Stomach (tissue), 9 donors: ENCODE results near the gene IRF4. TPM values are rescaled to one million over a fixed set of nuclear protein-coding genes. Genes with fewer than 3 reads are reported as not detected.

Source experiments
- DNase-seq, 2 donors: peaks; one replicate each; pipeline versions ENCODE4 v3.0.0 to v3.0.0-alpha.2; 2013 to 2019
- H3K27ac ChIP-seq, 5 donors: fragments of 200-600 bp in 4 of 5; sonication (generic) in 4 of 5; one replicate each; pipeline ENCODE4 v1.5.1; 2013 to 2019; ENCODE audit warnings: mild to moderate bottlenecking in 1 of 5, moderate library complexity in 1 of 5
- H3K27me3 ChIP-seq, 3 donors: fragments of 200-600 bp; sonication (generic); one replicate each; pipeline ENCODE4 v1.5.1; 2017 to 2019; ENCODE audit warnings: mixed run types in 1 of 3
- H3K36me3 ChIP-seq, 4 donors: fragments of 200-600 bp; sonication (generic); 1 replicate in 3 of 4; 2 replicates in 1 of 4; pipeline ENCODE4 v1.5.1; 2016 to 2019
- H3K4me1 ChIP-seq, 4 donors: fragments of 200-600 bp; sonication (generic); one replicate each; pipeline ENCODE4 v1.5.1; 2016 to 2019
- H3K4me3 ChIP-seq, 4 donors: fragments of 200-600 bp; sonication (generic) in 3 of 4; one replicate each; pipeline ENCODE4 v1.5.1; 2016 to 2019; ENCODE audit warnings: mild to moderate bottlenecking in 1 of 4
- H3K9me3 ChIP-seq, 4 donors: fragments of 200-600 bp; sonication (generic); one replicate each; pipeline ENCODE4 v1.5.1; 2016 to 2019
- CTCF ChIP-seq, 7 experiments: fragments of 450-650 bp in 4 of 7; fragments of 200-600 bp in 3 of 7; sonication (generic) in 3 of 7; IDR thresholded peaks; one replicate each; pipeline ENCODE4 v1.5.1; 2016 to 2019; ENCODE audit warnings: antibody characterized with exemption in 7 of 7, control low read depth in 2 of 7, mild to moderate bottlenecking in 1 of 7
- EP300 ChIP-seq: sonication (generic); formaldehyde crosslinking; IDR thresholded peaks from one replicate; pipeline ENCODE4 v1.6.1; 2017; ENCODE audit warnings: antibody characterized with exemption
- POLR2A ChIP-seq, 4 donors: fragments of 450-650 bp; IDR thresholded peaks; one replicate each; pipeline ENCODE4 v1.6.1; 2016; ENCODE audit warnings: antibody characterized with exemption in 4 of 4, control low read depth in 2 of 4, mild to moderate bottlenecking in 1 of 4, moderate library complexity in 1 of 4
- POLR2AphosphoS5 ChIP-seq, 3 donors: sonication (generic); formaldehyde crosslinking; IDR thresholded peaks; one replicate each; pipeline ENCODE4 v1.6.1; 2016; ENCODE audit warnings: antibody characterized with exemption in 3 of 3
- WGBS, 5 donors: extraction: QIAGEN DNeasy Blood & Tissue Kit in 3 of 5; methylation state at CpG; one replicate each; pipeline versions ENCODE4 v1.1.5 to v1.1.7; 2013 to 2018; 5-methylcytosine and 5-hydroxymethylcytosine counted together
- intact Hi-C: fragments of 100-400 bp; cut with DNase I; formaldehyde crosslinking; loops from one replicate; pipeline ENCODE4 v1.15.1; 2023; ENCODE audit warnings: low total_unique reads
- polyA plus RNA-seq, 3 donors: library from polyadenylated mRNA; stranded (reverse); fragments of 200-250 nt; gene quantifications; one replicate each; pipeline ENCODE4 v1.2.3, GENCODE V29; 2013
- total RNA-seq, 5 donors: library from RNA; depleted of rRNA; stranded (reverse); fragments of >200 nt; gene quantifications; one replicate each; pipeline versions ENCODE4 v1.1.0 to v1.2.3, GENCODE V29; 2014 to 2016
- donor health status: healthy with polysubstance abuse.
- donor health status: Bipolar disorder and iron deficiency.
- donor health status: healthy.

The IRF4 gene
- total and polyA plus RNA-seq, 8 donors, result 0.48 to 7.0 (median 2.6) TPM; not detected in 1

- DNase-seq, result peak in 1 of 2 donors; percentile 36
- H3K36me3 ChIP-seq, result no peaks in the 10 kb centered on the region
- 3 to 4% (median 4%) methylated on average over 49 to 108 of the region's 108 CpGs for WGBS, 5 donors
- TF ChIP-seq POLR2A (IDR thresholded peaks at IDR 0.05) (no peak), EP300 (no peak), CTCF (IDR thresholded peaks at IDR 0.05) (no peak), POLR2AphosphoS5 (IDR thresholded peaks at IDR 0.05) (no peak)
- peak overlapping the region; percentile 38 to 57 (median 44) for H3K4me3 ChIP-seq
- intact Hi-C loops, result no loop called here
- no peaks in the 10 kb centered on the region for H3K9me3 ChIP-seq
- H3K27ac ChIP-seq, result peak overlapping the region in 3 of 5 donors; percentile 27 to 43 (median 38)
- H3K27me3 ChIP-seq, result peaks cover 26 to 96% (median 64%) of the 10 kb centered on the region in 3 donors
- H3K4me1 ChIP-seq, result peaks cover 31 to 36% (median 33%) of the 10 kb centered on the region in 4 donors
Observed at GRCh38 chr6:392441-393390, 1.2 kb downstream of the IRF4 start.

DNA sequence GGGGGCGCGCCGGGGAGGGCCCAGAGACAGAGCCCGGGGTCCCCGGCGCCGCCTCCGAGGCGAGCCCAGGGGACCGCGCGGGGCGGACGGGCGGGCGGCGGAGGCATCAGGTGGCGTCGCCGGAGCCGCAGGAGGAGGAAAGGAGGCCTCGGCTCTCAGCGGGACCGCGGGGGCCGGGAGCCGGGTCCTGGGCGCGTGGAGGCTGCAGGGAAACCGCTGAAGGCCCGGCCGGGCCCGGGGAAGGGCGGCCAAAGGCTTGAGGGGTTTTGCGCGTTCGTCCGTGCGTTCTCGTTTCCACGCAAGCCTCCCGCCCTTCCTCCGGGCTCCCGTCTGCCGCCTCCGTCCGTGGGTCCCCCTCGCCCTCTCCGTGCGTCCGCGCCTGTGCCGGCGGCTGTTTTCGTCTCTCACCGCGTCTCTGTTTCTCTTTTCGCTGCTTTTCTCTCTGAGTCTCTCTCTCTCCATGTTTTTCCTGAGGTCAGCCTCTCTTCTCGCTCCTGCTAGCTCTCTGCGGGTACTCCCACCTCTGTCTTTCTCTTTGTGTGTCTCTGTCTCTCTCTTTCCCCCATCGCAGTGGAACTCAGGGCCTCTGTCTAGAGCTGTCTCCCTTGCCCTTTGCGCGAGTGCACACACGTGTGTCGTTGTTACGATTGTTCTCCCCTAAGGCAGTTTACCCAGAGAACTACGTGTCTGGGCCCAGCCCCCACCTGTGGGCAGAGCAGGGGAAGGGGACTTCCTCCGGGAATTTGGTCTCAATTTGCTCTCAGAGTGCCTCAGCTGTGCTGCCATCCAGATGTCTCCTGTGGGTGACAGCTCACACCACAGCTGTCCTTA is 2.1 kb downstream of the IRF4 start:
- Histone ChIP-seq H3K36me3 (no peaks in the 10 kb centered on the region), H3K9me3 (no peaks in the 10 kb centered on the region), H3K4me3 (peak overlapping the region; percentile 38 to 57 (median 44)), H3K27me3 (peaks cover 26 to 96% (median 61%) of the 10 kb centered on the region in 3 donors), H3K4me1 (peaks cover 31 to 36% (median 33%) of the 10 kb centered on the region in 4 donors), H3K27ac (no peak overlapping the region)
- WGBS, 5 donors, result 2 to 8% (median 4%) methylated on average over 32 to 68 of the region's 68 CpGs
- no peak for TF ChIP-seq POLR2A (IDR thresholded peaks at IDR 0.05)
- TF ChIP-seq CTCF (IDR thresholded peaks at IDR 0.05), result no peak
- TF ChIP-seq POLR2AphosphoS5 (IDR thresholded peaks at IDR 0.05), result no peak
- no peak for TF ChIP-seq EP300
- intact Hi-C loops, result no loop called here
- no peak for DNase-seq

GRCh38 chr6:394641-395289 is 3.2 kb downstream of the IRF4 start:
- 78 to 91% (median 90%) methylated on average over 13 of the region's 13 CpGs for WGBS, 5 donors
- peaks cover 26 to 89% (median 59%) of the 10 kb centered on the region in 3 donors for H3K27me3 ChIP-seq
- no peak for DNase-seq
- TF ChIP-seq CTCF (IDR thresholded peaks at IDR 0.05) (no peak), POLR2AphosphoS5 (IDR thresholded peaks at IDR 0.05) (no peak)
- H3K9me3 ChIP-seq, result no peaks in the 10 kb centered on the region
- H3K4me1 ChIP-seq, result peaks cover 31 to 36% (median 33%) of the 10 kb centered on the region in 4 donors
- intact Hi-C loops, result no loop called here
- H3K36me3 ChIP-seq, result no peaks in the 10 kb centered on the region
- no peak overlapping the region for H3K27ac ChIP-seq
- no peak overlapping the region for H3K4me3 ChIP-seq
